ENCODE results near the gene LDB1. TPM values are rescaled to one million over a fixed set of nuclear protein-coding genes. Genes with fewer than 3 reads are reported as not detected.

The LDB1 gene
- total RNA-seq, 3 donors from 2014 or later = 32.3 to 92.2 (median 37.2) TPM

- no peak for ATAC-seq
- no peak for TF ChIP-seq CTCF (IDR thresholded peaks at IDR 0.05)
- intact Hi-C loops (cut with DNase I, micrococcal nuclease) = no loop called here
- H3K9me3 ChIP-seq = no peaks in the 10 kb centered on the region
- H3K4me3 ChIP-seq = no peak overlapping the region
- H3K36me3 ChIP-seq (ENCODE audit: low read depth) = peaks cover 27% of the 10 kb centered on the region
- no peak for DNase-seq
- peaks cover 16% of the 10 kb centered on the region for H3K4me1 ChIP-seq (ENCODE audit: low read depth)
These were observed 37.1 kb upstream of the LDB1 start for GRCh38 chr10:102157224-102157623.

- no peaks in the 10 kb centered on the region for H3K9me3 ChIP-seq
- TF ChIP-seq CTCF (IDR thresholded peaks at IDR 0.05) = no peak
- intact Hi-C loops (cut with DNase I, micrococcal nuclease) = no loop called here
- H3K4me1 ChIP-seq (ENCODE audit: low read depth) = peaks cover 20% of the 10 kb centered on the region
- no peak for ATAC-seq
- DNase-seq = no peak
- no peak overlapping the region for H3K4me3 ChIP-seq
- H3K36me3 ChIP-seq (ENCODE audit: low read depth) = peaks cover 7% of the 10 kb centered on the region
These were observed 34.4 kb upstream of the LDB1 start for GRCh38 chr10:102154466-102155116.

- H3K9me3 ChIP-seq = no peaks in the 10 kb centered on the region
- intact Hi-C loops (cut with DNase I, micrococcal nuclease) = no loop called here
- H3K36me3 ChIP-seq (ENCODE audit: low read depth) = peaks cover 4% of the 10 kb centered on the region
- ATAC-seq (no peak), DNase-seq (no peak)
- TF ChIP-seq CTCF (IDR thresholded peaks at IDR 0.05) = no peak
- H3K4me3 ChIP-seq = peak overlapping the region; percentile 64
- H3K4me1 ChIP-seq (ENCODE audit: low read depth) = peaks cover 20% of the 10 kb centered on the region
These were observed 33.0 kb upstream of the LDB1 start for GRCh38 chr10:102153093-102153620.

- Histone ChIP-seq H3K4me1 (ENCODE audit: low read depth) (peaks cover 20% of the 10 kb centered on the region), H3K4me3 (peak overlapping the region; percentile 64), H3K36me3 (ENCODE audit: low read depth) (peaks cover 4% of the 10 kb centered on the region), H3K9me3 (no peaks in the 10 kb centered on the region)
- no peak for DNase-seq
- peak; percentile 47 for ATAC-seq
- TF ChIP-seq CTCF (IDR thresholded peaks at IDR 0.05) = no peak
- intact Hi-C loops (cut with DNase I, micrococcal nuclease) = no loop called here
These were observed 32.4 kb upstream of the LDB1 start for GRCh38 chr10:102152545-102152890.

GRCh38 chr10:102151774-102152544 lies 31.8 kb upstream of the LDB1 start, which contains the start of gene NOLC1:
Gene NOLC1 (plus strand): TSS chr10:102152389. CDS start chr10:102152411, 22 bp downstream.
- Histone ChIP-seq H3K9me3 (no peaks in the 10 kb centered on the region), H3K4me1 (ENCODE audit: low read depth) (peaks cover 20% of the 10 kb centered on the region), H3K4me3 (peak within 1 kb of the TSS; percentile 64), H3K36me3 (ENCODE audit: low read depth) (peaks cover 4% of the 10 kb centered on the region)
- no peak for TF ChIP-seq CTCF (IDR thresholded peaks at IDR 0.05)
- intact Hi-C loops (cut with DNase I, micrococcal nuclease) = no loop called here
- peak; percentile 98 for ATAC-seq
- DNase-seq = peak; percentile 99 to 100 (median 100)

Measured in mucosa of descending colon (tissue), 3 donors.